Measurements from ENCODE around the gene LSAMP. TPM values are rescaled to one million over a fixed set of nuclear protein-coding genes. Genes with fewer than 3 reads are reported as not detected.
"Not testable (repeated sequence)": the region's sequence is repeated elsewhere in the genome, so short reads cannot be mapped to it uniquely, and the experiment has no call there.

The LSAMP gene
- total and polyA plus RNA-seq, 2 of the 13 experiments (the other 11 are each of a cell fraction or from before 2014, with no cell fraction given), result not detected

DNA sequence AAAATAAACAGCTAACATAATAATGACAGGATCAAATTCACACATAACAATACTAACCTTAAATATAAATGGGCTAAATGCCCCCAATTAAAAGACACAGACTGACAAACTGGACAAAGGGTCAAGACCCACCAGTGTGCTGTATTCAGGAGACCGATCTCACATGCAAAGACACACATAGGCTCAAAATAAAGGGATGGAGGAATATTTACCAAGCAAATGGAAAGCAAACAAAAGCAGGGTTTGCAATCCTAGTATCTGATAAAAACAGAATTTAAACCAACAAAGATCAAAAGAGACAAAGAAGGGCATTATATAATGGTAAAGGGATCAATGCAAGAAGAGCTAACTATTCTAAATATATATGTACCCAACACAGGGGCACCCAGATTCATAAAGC, 692.3 kb downstream of the LSAMP start:
- CTCF ChIA-PET (ENCODE audit: low intra/inter-chr PET ratio, low total read pairs); H2AFZ ChIP-seq (ENCODE audit: low read length); H3K36me3 ChIP-seq (replicated peaks in 1 of 2; ENCODE audit: control insufficient read depth in 1 of 2, insufficient read depth in 2 of 2, low read length in 2 of 2); in situ Hi-C loops (cut with HindIII; ENCODE audit: extremely low pct_ligation_motif_present, low pct_unique_long_range_greater_than_20kb); H4K20me1 ChIP-seq (ENCODE audit: insufficient read depth, low read length); H3K27ac ChIP-seq (ENCODE audit: extremely low read length, insufficient read depth, low read length); intact Hi-C loops (cut with micrococcal nuclease; ENCODE audit: unreplicated experiment); H3K9ac ChIP-seq (ENCODE audit: insufficient read depth, low read depth, low read length); ATAC-seq; H3K79me2 ChIP-seq (ENCODE audit: insufficient read depth, low read length); H3K9me3 ChIP-seq (ENCODE audit: low read length); POLR2A ChIA-PET; H3K4me3 ChIP-seq (replicated peaks in 1 of 3; ENCODE audit: insufficient read depth in 1 of 3, low read depth in 2 of 3, low read length in 3 of 3); FAIRE-seq; H3K4me2 ChIP-seq (ENCODE audit: low read depth, low read length); BruUV-seq (replicated peaks); H3K27me3 ChIP-seq (ENCODE audit: control insufficient read depth in 1 of 2, insufficient read depth in 2 of 2, low read length in 2 of 2); TF ChIP-seq NR2F6 (CRISPR knock-in tag; IDR thresholded peaks at IDR 0.05); SOX6 (IDR thresholded peaks at IDR 0.05): not testable (repeated sequence)
- peak; percentile 58 for DNase-seq (ENCODE audit: low spot score)
- peaks cover 15% of the 10 kb centered on the region for H3K4me1 ChIP-seq (ENCODE audit: insufficient read depth, low read length)
- 18% methylated on average over 1 of the region's 1 CpG for WGBS (ENCODE audit: low lambda C conversion rate)
- peak; percentile 52; the same call in 1 of the 2 replicates for TF ChIP-seq ZNF614 (CRISPR knock-in tag; IDR thresholded peaks at IDR 0.05; ENCODE audit: borderline replicate concordance)
- 0 out of 2 replicates have a peak, but pooled peaks have one; percentile 35 for TF ChIP-seq ARNTL (CRISPR knock-in tag; IDR thresholded peaks at IDR 0.05)
- TF ChIP-seq POGZ (CRISPR knock-in tag; IDR thresholded peaks at IDR 0.05), result 0 out of 2 replicates have a peak, but pooled peaks have one; percentile 47
- TF ChIP-seq BCL6 (CRISPR knock-in tag; IDR thresholded peaks at IDR 0.05), result 0 out of 2 replicates have a peak, but pooled peaks have one; percentile 22
- TF ChIP-seq, protein P1, sequence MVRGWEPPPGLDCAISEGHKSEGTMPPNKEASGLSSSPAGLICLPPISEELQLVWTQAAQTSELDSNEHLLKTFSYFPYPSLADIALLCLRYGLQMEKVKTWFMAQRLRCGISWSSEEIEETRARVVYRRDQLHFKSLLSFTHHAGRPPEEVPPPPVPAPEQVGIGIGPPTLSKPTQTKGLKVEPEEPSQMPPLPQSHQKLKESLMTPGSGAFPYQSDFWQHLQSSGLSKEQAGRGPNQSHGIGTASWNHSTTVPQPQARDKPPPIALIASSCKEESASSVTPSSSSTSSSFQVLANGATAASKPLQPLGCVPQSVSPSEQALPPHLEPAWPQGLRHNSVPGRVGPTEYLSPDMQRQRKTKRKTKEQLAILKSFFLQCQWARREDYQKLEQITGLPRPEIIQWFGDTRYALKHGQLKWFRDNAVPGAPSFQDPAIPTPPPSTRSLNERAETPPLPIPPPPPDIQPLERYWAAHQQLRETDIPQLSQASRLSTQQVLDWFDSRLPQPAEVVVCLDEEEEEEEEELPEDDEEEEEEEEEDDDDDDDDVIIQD (CRISPR knock-in tag; IDR thresholded peaks at IDR 0.05; ENCODE audit: low read depth), result peak; percentile 78; the same call in 1 of the 2 replicates
- TF ChIP-seq ZNF121 (CRISPR knock-in tag; IDR thresholded peaks at IDR 0.05), result peak; percentile 27; the same call in 1 of the 2 replicates
- TF ChIP-seq GATAD2A (CRISPR knock-in tag; IDR thresholded peaks at IDR 0.05), result peak; percentile 78
- TF ChIP-seq NR2F6 (IDR thresholded peaks at IDR 0.05), result peak; percentile 38; the same call in 1 of the 2 replicates
- 0 out of 2 replicates have a peak, but pooled peaks have one; percentile 55 for TF ChIP-seq SETDB1 (CRISPR knock-in tag; IDR thresholded peaks at IDR 0.05; ENCODE audit: borderline replicate concordance)
- peak; percentile 36; the same call in 1 of the 2 replicates for TF ChIP-seq ZMYM4 (CRISPR knock-in tag; IDR thresholded peaks at IDR 0.05)
- 0 out of 2 replicates have a peak, but pooled peaks have one; percentile 59 for TF ChIP-seq KDM1A (CRISPR knock-in tag; IDR thresholded peaks at IDR 0.05)
- TF ChIP-seq HMG20A (CRISPR knock-in tag; IDR thresholded peaks at IDR 0.05; ENCODE audit: borderline replicate concordance), result peak; percentile 56; the same call in 1 of the 2 replicates
- TF ChIP-seq FOXA1 (IDR thresholded peaks at IDR 0.05), result 0 out of 2 replicates have a peak, but pooled peaks have one; percentile 33
- TF ChIP-seq FOXA1 (CRISPR knock-in tag; IDR thresholded peaks at IDR 0.05), result peak; percentile 62
- peak; percentile 80 for TF ChIP-seq FOXA3 (CRISPR knock-in tag; IDR thresholded peaks at IDR 0.05)
- peak; percentile 92 for TF ChIP-seq ISL2 (CRISPR knock-in tag; IDR thresholded peaks at IDR 0.05)
- TF ChIP-seq ZNF710 (CRISPR knock-in tag; IDR thresholded peaks at IDR 0.05; ENCODE audit: borderline replicate concordance), result peak; percentile 67; the same call in 1 of the 2 replicates
- TF ChIP-seq SOX6 (CRISPR knock-in tag; IDR thresholded peaks at IDR 0.05), result peak; percentile 78
- 0 out of 2 replicates have a peak, but pooled peaks have one; percentile 40 for TF ChIP-seq ZNF503 (CRISPR knock-in tag; IDR thresholded peaks at IDR 0.05)
- 0 out of 2 replicates have a peak, but pooled peaks have one; percentile 50 for TF ChIP-seq PHF21A (CRISPR knock-in tag; IDR thresholded peaks at IDR 0.05)

Data from HepG2 (cell line).